BJ (cell line): ENCODE data around the gene NSDHL. TPM values are rescaled to one million over a fixed set of nuclear protein-coding genes. Genes with fewer than 3 reads are reported as not detected.

ENCODE experiments used
- CTCF ChIA-PET: fragments of 350-600 bp; formaldehyde crosslinking; extraction: SDS; loops from one replicate; lab custom pipeline; 2021; ENCODE audit warnings: antibody characterized with exemption, inconsistent platforms; lab: Yijun Ruan, JAX
- POLR2A ChIA-PET: fragments of 300-600 bp; sonication (Branson Sonifier 250); formaldehyde crosslinking; extraction: SDS; loops from one replicate; lab custom pipeline; 2021; ENCODE audit warnings: antibody characterized with exemption; lab: Charles Lee
- DNase-seq: peaks from one replicate; pipeline ENCODE4 v3.0.0-alpha.2; 2011; ENCODE audit warnings: low read depth
- H3K27me3 ChIP-seq: 2 replicates; pipeline ENCODE4 v1.6.0; 2011; ENCODE audit warnings: low read length; ENCODE audit not compliant: control insufficient read depth, insufficient read depth
- H3K36me3 ChIP-seq: 2 replicates; pipeline ENCODE4 v1.5.1; 2011; ENCODE audit warnings: low read length; ENCODE audit not compliant: control insufficient read depth, insufficient read depth
- H3K4me3 ChIP-seq: 2 replicates; pipeline ENCODE4 v1.5.1; 2011; ENCODE audit warnings: low read depth, mild to moderate bottlenecking, control low read depth, low read length
- polyA plus RNA-seq: library from polyadenylated mRNA; depleted of rRNA; stranded (reverse); fragments of >200 nt; gene quantifications from 2 replicates; pipeline ENCODE4 v1.2.3, GENCODE V29; 2011
- TF ChIP-seq, protein P1 (sequence below): IDR thresholded peaks from 2 replicates; pipeline ENCODE4 v1.5.1; 2011; ENCODE audit warnings: low read depth, mild to moderate bottlenecking, control low read depth, inconsistent platforms, low read length, moderate library complexity; ENCODE audit not compliant: insufficient read depth

Gene NSDHL
- polyA plus RNA-seq, 1 experiment, result 13.7 TPM

DNA sequence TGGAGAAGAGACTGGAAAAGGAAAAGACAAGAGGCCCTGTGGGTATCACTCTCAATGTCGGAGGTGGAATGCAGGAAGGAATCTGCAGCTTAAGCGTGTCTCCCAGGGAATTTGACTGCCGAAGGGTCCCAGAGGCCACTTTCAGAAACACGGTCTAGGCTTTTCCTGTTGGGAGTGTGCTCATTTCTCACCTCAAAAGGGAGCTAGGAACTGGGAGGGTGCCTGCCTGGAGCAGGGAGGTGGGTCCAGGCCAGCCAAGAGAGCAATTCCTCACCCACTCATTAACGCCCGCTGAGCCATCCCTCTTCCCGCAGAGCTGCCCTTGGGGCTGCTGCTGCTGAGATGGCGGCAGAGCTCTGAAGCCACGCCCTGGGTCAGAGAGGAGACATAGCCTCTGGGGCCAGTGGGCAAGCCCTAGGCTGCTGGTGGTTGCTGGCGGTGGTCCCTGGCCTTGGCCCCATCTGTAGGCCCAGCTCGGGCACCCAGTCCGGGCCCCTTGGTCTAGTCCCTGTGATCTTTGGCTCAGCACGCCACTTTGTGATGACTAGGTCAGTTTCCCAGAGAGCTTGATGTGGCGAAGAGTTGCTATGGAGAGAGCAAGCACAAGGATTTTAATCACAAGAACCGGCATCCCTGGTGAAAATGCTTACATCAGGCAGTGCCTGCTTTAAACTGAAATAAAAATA lies 71.1 kb downstream of the NSDHL start:
- no peak for DNase-seq
- CTCF ChIA-PET, result no interaction called here
- H3K36me3 ChIP-seq, result no peaks in the 10 kb centered on the region
- TF ChIP-seq, protein P1, sequence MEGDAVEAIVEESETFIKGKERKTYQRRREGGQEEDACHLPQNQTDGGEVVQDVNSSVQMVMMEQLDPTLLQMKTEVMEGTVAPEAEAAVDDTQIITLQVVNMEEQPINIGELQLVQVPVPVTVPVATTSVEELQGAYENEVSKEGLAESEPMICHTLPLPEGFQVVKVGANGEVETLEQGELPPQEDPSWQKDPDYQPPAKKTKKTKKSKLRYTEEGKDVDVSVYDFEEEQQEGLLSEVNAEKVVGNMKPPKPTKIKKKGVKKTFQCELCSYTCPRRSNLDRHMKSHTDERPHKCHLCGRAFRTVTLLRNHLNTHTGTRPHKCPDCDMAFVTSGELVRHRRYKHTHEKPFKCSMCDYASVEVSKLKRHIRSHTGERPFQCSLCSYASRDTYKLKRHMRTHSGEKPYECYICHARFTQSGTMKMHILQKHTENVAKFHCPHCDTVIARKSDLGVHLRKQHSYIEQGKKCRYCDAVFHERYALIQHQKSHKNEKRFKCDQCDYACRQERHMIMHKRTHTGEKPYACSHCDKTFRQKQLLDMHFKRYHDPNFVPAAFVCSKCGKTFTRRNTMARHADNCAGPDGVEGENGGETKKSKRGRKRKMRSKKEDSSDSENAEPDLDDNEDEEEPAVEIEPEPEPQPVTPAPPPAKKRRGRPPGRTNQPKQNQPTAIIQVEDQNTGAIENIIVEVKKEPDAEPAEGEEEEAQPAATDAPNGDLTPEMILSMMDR, result no peak
- POLR2A ChIA-PET, result no interaction called here
- no peaks in the 10 kb centered on the region for H3K27me3 ChIP-seq
- no peak overlapping the region for H3K4me3 ChIP-seq

DNA sequence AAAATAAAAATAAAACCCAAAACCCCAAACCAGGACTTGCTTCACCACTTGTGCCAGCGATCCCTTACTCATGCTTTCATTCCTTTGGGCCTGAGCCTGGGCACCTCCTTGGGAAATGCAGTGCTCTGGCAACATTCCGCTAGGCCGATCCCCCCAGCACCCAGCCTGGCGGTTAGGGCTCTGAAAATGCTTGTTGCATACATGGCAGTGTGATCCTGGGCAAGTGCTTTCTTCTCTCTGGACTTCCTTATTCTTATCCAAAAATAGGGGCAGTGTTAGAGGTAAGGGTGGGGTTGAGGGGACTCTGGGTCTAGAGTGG lies 71.6 kb downstream of the NSDHL start:
- DNase-seq, result no peak
- H3K36me3 ChIP-seq, result no peaks in the 10 kb centered on the region
- H3K27me3 ChIP-seq, result no peaks in the 10 kb centered on the region
- H3K4me3 ChIP-seq, result no peak overlapping the region
- POLR2A ChIA-PET, result no interaction called here
- CTCF ChIA-PET, result no interaction called here
- TF ChIP-seq, protein P1, result no peak

DNA sequence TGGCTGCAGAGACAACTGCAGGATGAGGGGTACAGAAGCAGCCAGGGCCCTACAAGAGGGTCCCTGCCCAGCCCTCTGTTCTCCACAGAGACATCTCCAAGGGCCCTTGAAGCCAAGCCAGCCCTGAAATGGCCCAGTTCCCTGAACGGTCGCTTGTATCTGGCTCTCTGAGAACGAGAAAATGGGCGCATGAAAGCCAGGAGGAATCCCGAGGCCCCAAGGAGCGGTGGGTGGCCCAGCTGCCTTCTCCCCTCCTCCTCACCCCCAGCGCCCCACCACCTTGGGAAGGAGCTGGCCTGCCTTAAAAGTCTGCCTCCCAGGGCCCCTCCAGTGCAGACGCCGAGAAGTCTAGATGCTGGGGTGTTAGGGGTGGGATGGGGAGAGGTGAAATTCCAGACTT lies 72.7 kb downstream of the NSDHL start:
- CTCF ChIA-PET, result interaction anchor here (0.8 to 1.6 kb wide), 4 partner anchors 9 to 18 kb away, joined by 3 read pairs; no protein-coding TSS in a partner anchor
- H3K4me3 ChIP-seq, result no peak overlapping the region
- DNase-seq, result no peak
- TF ChIP-seq, protein P1, result no peak
- H3K27me3 ChIP-seq, result no peaks in the 10 kb centered on the region
- H3K36me3 ChIP-seq, result no peaks in the 10 kb centered on the region
- POLR2A ChIA-PET, result no interaction called here

DNA sequence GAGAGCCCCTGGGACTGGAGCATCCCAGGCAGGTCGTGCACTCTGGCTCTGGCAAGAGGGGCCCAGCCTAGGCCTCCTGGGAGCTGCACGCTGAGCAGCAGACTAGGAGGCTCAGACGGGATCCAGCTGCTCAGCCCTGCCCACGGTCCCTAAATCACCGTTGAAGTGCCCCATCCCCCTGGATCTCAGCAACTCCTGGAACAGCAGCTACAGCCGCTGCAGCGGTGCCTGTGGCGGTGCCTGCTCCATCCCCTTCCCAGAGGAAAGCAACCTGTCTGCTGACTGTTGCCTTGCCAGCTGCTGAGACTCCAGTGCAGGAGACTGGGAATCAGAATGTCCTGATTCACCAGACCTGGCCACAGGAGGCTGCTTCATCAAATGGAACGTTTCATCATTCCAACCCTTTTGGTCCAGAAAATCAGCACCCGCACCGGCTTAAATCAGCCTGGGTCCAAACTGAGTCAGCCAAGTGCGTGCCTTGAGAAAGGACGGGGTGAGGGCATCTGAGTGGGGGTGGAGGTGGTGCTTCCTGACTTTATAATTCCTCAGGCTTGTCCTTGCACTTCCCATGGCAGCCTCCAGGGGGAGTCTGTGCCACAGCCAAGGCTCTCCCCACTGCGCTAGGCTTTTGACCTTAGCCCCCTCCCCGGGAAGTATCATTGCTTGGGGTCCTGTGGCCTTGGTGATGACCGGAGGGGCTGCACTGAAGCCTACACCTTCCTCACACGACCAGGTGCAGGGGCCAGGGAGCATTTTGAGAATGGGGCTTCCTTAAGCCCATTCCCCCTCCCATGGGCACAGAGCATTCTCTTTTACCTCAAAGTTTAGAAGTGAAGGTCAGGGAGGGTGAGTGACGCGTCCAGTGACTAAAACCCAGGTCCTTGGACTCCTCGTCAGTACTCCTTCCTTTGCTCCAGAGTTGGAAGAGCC lies 73.6 kb downstream of the NSDHL start:
- H3K4me3 ChIP-seq, result no peak overlapping the region
- CTCF ChIA-PET, result interaction anchor here (0.8 to 1.6 kb wide), 6 partner anchors 8 to 22 kb away, joined by 3 read pairs; no protein-coding TSS in a partner anchor
- no peak for DNase-seq
- H3K36me3 ChIP-seq, result no peaks in the 10 kb centered on the region
- TF ChIP-seq, protein P1, result peak; percentile 81
- POLR2A ChIA-PET, result no interaction called here
- H3K27me3 ChIP-seq, result no peaks in the 10 kb centered on the region

DNA sequence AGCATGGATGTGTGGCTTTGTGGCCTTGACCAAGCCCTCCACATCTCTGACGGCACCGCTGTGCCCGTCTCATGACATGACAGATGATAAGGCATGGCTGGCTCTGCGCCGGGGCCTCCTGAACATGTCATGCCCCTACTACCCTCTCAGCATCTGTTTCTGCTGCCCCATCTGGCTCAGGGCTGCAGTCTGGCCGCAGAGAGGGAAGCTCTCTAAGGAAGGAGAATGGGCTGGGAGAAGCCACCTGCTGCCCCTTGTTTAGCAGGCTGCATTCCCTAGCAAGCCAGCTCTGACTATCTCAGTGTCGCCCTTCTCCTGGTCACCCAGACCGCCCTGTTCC lies 74.2 kb downstream of the NSDHL start:
- CTCF ChIA-PET, result interaction anchor here (0.8 to 2.0 kb wide), 3 partner anchors 10 to 21 kb away, joined by 3 to 12 read pairs (median 3); no protein-coding TSS in a partner anchor
- DNase-seq, result no peak

More for the DNA sequence above, 74.2 kb downstream of the NSDHL start:
- H3K36me3 ChIP-seq, result no peaks in the 10 kb centered on the region
- TF ChIP-seq, protein P1, result no peak
- no peak overlapping the region for H3K4me3 ChIP-seq
- no peaks in the 10 kb centered on the region for H3K27me3 ChIP-seq
- POLR2A ChIA-PET, result no interaction called here
